Breast epithelium (tissue), 3 donors: ENCODE results near the gene PRMT9.

Source experiments
- CTCF ChIP-seq, 3 donors: fragments of 450-650 bp; IDR thresholded peaks; one replicate each; pipeline ENCODE4 v1.5.1; 2016 to 2017; ENCODE audit warnings: antibody characterized with exemption in 3 of 3, mild to moderate bottlenecking in 3 of 3, moderate library complexity in 3 of 3
- POLR2A ChIP-seq: fragments of 450-650 bp; IDR thresholded peaks from one replicate; pipeline ENCODE4 v1.6.1; 2016; ENCODE audit warnings: antibody characterized with exemption, mild to moderate bottlenecking, moderate library complexity

GRCh38 chr4:147633113-147633512 lies 50.9 kb downstream of the PRMT9 start:
- TF ChIP-seq CTCF (IDR thresholded peaks at IDR 0.05): no peak
- TF ChIP-seq POLR2A: no peak
